Inferior parietal cortex (tissue), 1 donor: ENCODE data around the gene REEP3.
"Not testable (repeated sequence)": the region's sequence is repeated elsewhere in the genome, so short reads cannot be mapped to it uniquely, and the experiment has no call there.

Experiments used
- DNase-seq: peaks from one replicate; pipeline ENCODE4 v3.0.0-alpha.2; 2016; ENCODE audit errors: extremely low spot score

The REEP3 gene, protein sequence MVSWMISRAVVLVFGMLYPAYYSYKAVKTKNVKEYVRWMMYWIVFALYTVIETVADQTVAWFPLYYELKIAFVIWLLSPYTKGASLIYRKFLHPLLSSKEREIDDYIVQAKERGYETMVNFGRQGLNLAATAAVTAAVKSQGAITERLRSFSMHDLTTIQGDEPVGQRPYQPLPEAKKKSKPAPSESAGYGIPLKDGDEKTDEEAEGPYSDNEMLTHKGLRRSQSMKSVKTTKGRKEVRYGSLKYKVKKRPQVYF

GRCh38 chr10:63520500-63521415 is at the start of gene REEP3:
Gene REEP3 (plus strand): TSS chr10:63521401. CDS start chr10:63521546, 145 bp downstream.
- DNase-seq, result peak; percentile 54

- no peak for DNase-seq
Measured at GRCh38 chr10:63474488-63474887, 46.7 kb upstream of the REEP3 start.

- DNase-seq, result no peak
Measured at GRCh38 chr10:63477927-63478326, 43.3 kb upstream of the REEP3 start.

DNA sequence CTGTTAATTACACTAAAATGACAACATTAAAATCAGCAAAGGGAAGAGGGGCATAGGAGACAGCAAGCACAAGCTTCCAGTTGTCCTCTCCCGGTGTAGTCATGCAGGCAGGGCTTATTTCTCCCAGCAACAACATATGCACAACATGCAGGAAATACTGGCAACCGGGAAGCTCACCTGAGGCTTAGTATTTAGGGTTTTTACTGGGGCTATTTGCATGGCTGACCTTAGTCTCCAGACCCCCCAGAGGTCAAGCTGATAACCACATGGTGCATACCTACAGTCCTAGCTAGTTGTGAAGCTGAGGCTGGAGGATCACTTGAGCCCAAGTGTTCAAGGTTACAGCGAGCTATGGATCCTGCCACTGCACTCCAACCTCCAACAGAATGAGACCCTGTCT is 42.6 kb upstream of the REEP3 start:
- DNase-seq, result no peak

DNA sequence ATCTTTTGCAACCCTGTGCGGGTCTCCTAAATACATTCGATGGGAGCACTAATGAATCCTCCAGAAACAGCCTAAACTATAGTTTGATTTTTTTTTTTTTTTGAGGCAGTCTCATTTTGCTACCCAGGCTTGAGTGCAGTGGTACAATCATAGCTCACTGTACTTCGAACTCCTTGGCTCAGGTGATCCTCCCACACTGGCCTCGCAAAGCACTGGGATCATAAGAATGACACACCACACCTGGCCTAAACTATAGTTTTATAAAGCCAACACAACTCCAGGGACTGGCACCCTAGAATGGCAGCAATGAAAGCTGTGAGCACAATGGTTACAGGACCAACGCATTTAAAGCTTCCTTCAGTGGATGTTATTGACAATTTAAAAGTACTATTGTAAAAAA is 41.0 kb upstream of the REEP3 start:
- no peak for DNase-seq

DNA sequence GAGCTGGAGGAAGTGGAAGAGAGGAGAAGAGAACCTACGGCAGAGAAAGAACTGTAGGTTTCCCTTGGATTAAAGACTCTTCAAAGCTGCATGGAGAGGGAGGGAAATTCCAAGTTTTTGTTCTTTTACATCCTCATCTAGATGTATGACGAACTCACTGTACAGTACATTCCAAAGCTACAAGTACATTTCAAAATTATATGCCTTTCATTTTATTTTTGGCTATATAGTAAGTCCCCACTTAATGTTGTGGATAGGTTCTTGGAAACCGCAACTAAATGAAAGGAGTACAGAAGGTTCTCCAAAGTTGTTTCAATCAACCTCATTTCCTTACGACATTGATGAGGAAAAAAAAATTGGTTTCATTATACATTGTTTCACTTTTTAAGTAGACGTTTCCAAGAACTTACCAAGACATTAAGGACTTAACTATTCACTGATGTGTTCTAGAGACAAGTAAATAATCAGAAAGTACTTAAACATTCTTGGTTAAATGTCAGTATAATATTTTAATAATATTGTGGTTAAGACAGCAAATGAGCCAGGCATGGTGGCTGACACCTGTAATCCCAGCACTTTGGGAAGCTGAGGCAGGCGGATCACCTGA is 39.3 kb upstream of the REEP3 start:
- no peak for DNase-seq

GRCh38 chr10:63483983-63484382 is 37.2 kb upstream of the REEP3 start:
- no peak for DNase-seq

DNA sequence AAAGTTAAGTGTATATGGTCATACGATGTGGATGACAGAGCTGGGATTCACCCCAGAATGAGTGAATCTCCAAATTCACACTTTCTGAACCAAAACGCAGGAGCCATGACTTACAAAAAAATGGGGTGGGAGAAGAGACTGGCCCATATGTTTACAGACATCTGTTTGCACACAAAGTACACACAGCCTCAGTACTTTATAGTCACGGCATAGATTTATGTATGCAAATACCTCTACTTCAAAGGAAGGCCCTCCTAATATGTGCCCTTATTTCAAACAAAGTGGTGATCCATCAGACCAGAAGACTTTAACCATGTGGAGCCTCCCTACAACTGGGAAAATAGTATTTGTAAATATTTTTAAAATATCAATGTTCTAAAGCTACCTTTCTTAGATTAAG is 33.2 kb upstream of the REEP3 start:
- no peak for DNase-seq

DNA sequence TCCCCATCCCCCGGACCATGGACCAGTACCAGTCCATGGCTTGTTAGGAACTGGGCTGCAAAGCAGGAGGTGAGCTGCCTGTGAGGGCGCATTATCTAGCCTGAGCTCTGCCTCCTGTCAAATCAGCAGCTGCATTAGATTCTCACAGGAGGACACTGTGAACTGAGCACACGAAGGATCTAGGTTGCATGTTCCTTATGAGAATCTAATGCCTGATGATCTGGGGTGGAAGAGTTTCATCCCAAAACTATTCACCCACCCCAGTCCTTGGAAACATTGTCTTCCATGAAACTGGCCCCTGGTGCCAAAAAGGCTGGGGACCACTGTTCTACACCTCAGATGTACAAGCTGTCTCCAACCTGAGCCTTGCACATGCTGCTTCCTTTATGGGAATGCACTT is 31.4 kb upstream of the REEP3 start:
- DNase-seq, result no peak

- no peak for DNase-seq
Measured at GRCh38 chr10:63491588-63492316, 29.4 kb upstream of the REEP3 start.

GRCh38 chr10:63492317-63492690 is 28.9 kb upstream of the REEP3 start:
- DNase-seq, result not testable (repeated sequence)

GRCh38 chr10:63493004-63493403 is 28.2 kb upstream of the REEP3 start:
- DNase-seq, result no peak

DNA sequence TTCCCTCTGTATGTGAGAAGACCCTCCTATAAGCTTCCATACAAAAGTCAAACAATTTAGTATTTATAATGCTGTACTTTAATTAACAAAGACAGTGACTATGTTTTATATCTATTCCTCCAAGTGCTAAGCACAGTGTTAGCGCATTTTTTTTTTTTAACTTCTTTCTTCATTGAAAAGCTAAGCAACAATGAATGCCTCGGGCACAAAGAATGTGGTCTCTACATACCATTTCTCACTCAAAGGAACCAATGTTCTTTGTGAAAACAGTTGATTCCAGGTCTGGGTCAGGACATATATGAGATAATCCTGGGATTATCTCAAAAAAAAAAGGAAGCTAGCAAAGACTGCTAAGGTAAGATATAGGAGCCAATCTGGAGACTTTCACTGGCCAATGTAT is 26.2 kb upstream of the REEP3 start:
- no peak for DNase-seq

- no peak for DNase-seq
Measured at GRCh38 chr10:63496561-63496960, 24.6 kb upstream of the REEP3 start.

DNA sequence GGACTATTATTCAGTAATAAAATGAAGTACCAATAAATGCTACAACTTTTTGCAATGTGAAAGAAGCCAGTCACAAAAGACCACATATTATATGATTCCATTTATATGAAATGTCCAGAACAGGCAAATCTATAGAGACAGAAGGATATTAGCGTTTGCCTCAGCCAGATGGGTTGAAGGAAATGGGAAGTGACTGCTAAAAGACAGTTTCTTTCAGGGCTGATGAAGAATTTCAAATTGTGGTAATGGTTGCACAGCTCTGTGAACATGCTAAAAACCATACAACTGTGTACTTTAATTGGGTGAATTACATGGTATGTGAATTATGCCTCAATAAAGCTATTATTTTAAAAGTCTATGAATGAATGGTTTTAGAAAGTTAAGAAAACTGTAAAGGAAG is 23.9 kb upstream of the REEP3 start:
- no peak for DNase-seq

DNA sequence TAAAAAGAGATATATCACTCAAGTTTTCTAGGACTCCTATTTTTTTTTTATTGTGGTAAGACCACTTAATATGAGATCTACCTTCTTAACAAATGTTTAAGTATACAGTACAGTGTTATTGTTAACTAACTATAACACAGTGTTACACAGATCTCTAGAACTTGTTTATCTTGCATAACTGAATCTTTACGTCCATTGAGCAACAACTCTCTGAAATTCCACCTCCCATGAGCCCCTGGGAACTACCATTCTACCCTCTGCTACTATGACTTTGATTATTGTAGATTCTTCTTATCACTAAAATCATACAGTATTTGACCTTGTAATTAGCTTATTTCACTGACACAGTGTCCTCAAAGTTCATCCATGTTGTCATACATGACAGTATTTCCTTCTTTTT is 22.5 kb upstream of the REEP3 start:
- no peak for DNase-seq

GRCh38 chr10:63500551-63500950 is 20.6 kb upstream of the REEP3 start:
- not testable (repeated sequence) for DNase-seq

DNA sequence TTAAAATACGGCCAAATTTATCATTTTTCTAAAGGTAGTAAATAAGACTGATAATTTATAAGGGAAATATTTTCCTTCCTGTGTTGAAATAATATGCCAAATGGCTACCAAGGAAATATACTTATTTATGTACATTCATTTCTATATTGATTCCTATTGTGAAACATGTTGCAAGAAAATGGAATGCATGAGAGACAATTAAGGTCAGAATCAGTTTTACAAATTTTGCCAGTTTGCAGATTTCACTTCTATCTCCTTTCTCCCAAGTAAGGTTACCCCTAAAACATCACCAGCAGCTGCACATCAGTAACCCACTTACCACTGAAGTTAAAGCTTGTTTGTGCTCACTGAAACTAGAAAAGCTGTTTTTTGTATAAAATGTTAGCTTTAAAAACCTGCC is 19.2 kb upstream of the REEP3 start:
- no peak for DNase-seq

DNA sequence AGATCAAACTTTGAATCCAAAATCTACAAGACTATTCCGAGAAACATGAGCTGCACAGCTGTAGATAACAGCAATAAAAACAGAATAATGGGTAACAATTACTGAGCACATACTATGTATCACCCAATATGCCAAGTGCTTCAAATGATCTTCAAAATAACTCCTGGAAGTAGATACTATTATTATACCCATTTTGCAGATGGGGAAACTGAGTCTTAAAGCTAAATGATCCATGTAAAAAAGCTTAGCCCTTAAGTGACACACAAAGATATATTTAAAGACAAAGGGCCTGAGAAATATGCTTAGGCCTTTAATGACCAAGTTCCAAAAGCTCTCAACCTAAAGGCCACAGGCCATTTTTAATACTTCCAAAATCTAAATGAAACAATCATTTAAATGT is 18.4 kb upstream of the REEP3 start:
- no peak for DNase-seq

DNA sequence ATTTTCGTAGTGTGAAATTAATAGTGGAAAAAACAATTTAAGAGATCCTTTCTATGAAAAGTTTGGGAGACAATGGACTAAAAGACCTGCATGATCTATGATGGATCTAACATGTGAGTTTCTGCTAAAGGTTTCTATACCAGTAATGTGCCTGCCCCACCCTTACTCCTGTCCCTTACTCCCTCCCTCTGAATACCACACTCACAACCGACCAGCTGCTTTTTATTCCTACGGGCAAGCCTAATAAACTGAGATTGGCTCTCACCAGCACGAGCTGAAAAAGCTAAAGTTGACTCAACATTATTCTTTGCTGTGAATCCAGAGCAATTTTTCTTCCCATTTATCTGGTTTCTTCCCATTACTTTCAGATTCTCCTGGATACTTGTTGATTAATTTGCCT is 17.8 kb upstream of the REEP3 start:
- DNase-seq, result no peak

- no peak for DNase-seq
Measured at GRCh38 chr10:63504145-63504881, 16.9 kb upstream of the REEP3 start.
